Tibial artery (tissue), 4 donors: ENCODE results near the gene NPAS3.

Source experiments
- DNase-seq, 2 donors: peaks; one replicate each; pipeline ENCODE4 v3.0.0-alpha.2; 2019
- H3K27ac ChIP-seq, 2 donors: fragments of 200-600 bp; sonication (generic) in 1 of 2; 1 replicate in 1 of 2; 2 replicates in 1 of 2; pipeline ENCODE4 v1.5.1; 2018 to 2019; ENCODE audit warnings: mild to moderate bottlenecking in 1 of 2
- H3K27me3 ChIP-seq, 2 donors: fragments of 200-600 bp; sonication (generic) in 1 of 2; one replicate each; pipeline versions ENCODE4 v1.5.1 to v1.6.0; 2016 to 2019
- H3K36me3 ChIP-seq, 3 donors: fragments of 200-600 bp; sonication (generic) in 2 of 3; one replicate each; pipeline ENCODE4 v1.5.1; 2016 to 2019; ENCODE audit warnings: mild to moderate bottlenecking in 2 of 3
- H3K4me1 ChIP-seq, 4 donors: fragments of 200-600 bp; sonication (generic) in 2 of 4; 1 replicate in 3 of 4; 2 replicates in 1 of 4; pipeline ENCODE4 v1.5.1; 2016 to 2019
- H3K4me3 ChIP-seq, 2 donors: fragments of 200-600 bp; sonication (generic) in 1 of 2; 1 replicate in 1 of 2; 2 replicates in 1 of 2; pipeline ENCODE4 v1.5.1; 2018 to 2019; ENCODE audit warnings: mild to moderate bottlenecking in 2 of 2
- H3K9me3 ChIP-seq, 3 donors: fragments of 200-600 bp; sonication (generic) in 1 of 3; one replicate each; pipeline ENCODE4 v1.5.1; 2016 to 2019
- intact Hi-C: fragments of 100-400 bp; cut with DNase I; formaldehyde crosslinking; loops from one replicate; pipeline ENCODE4 v1.15.0; 2023; ENCODE audit warnings: low total_unique reads
- TF ChIP-seq, protein P1 (sequence below), 2 experiments: fragments of 200-600 bp in 1 of 2; fragments of 450-650 bp in 1 of 2; IDR thresholded peaks; one replicate each; pipeline ENCODE4 v1.5.1; 2017 to 2019; ENCODE audit warnings: antibody characterized with exemption in 2 of 2, mild to moderate bottlenecking in 1 of 2, moderate library complexity in 1 of 2

The NPAS3 gene

DNA sequence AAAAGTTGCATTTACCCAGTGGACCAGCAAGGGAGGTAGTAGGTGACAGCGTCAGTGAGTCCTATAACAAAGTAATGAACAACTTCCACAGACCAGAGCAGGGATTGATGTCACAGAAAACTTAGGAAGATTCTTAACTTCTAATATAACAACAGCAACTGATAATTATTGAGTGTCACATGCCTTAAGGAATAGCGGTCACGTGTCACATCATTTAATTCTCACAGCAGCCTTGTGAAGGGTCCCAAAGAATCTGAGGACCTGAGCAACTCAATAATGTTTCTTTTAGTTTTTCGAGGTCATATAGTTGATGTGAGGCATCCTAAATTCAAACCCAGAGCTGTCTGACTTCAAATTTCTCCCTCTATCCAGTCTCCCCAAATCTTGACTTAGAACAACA is 590.0 kb downstream of the NPAS3 start:
- Histone ChIP-seq H3K27ac (no peak overlapping the region), H3K27me3 (no peaks in the 10 kb centered on the region), H3K36me3 (no peaks in the 10 kb centered on the region), H3K4me1 (no peaks in the 10 kb centered on the region), H3K4me3 (no peak overlapping the region), H3K9me3 (no peaks in the 10 kb centered on the region)
- DNase-seq = no peak
- TF ChIP-seq, protein P1, sequence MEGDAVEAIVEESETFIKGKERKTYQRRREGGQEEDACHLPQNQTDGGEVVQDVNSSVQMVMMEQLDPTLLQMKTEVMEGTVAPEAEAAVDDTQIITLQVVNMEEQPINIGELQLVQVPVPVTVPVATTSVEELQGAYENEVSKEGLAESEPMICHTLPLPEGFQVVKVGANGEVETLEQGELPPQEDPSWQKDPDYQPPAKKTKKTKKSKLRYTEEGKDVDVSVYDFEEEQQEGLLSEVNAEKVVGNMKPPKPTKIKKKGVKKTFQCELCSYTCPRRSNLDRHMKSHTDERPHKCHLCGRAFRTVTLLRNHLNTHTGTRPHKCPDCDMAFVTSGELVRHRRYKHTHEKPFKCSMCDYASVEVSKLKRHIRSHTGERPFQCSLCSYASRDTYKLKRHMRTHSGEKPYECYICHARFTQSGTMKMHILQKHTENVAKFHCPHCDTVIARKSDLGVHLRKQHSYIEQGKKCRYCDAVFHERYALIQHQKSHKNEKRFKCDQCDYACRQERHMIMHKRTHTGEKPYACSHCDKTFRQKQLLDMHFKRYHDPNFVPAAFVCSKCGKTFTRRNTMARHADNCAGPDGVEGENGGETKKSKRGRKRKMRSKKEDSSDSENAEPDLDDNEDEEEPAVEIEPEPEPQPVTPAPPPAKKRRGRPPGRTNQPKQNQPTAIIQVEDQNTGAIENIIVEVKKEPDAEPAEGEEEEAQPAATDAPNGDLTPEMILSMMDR (IDR thresholded peaks at IDR 0.05) = no peak
- intact Hi-C loops = no loop called here

- no peaks in the 10 kb centered on the region for H3K36me3 ChIP-seq
- H3K27ac ChIP-seq = no peak overlapping the region
- TF ChIP-seq, protein P1 (IDR thresholded peaks at IDR 0.05) = no peak
- no peaks in the 10 kb centered on the region for H3K9me3 ChIP-seq
- H3K4me1 ChIP-seq = no peaks in the 10 kb centered on the region
- no peak for DNase-seq
- no peaks in the 10 kb centered on the region for H3K27me3 ChIP-seq
- intact Hi-C loops = no loop called here
- no peak overlapping the region for H3K4me3 ChIP-seq
These were observed 591.4 kb downstream of the NPAS3 start for GRCh38 chr14:33529787-33530757.

- intact Hi-C loops = no loop called here
- TF ChIP-seq, protein P1 (IDR thresholded peaks at IDR 0.05) = no peak
These were observed 593.9 kb downstream of the NPAS3 start for GRCh38 chr14:33532553-33532952.

GRCh38 chr14:33534104-33534503 is 595.4 kb downstream of the NPAS3 start:
- no peak for DNase-seq
- Histone ChIP-seq H3K4me1 (no peaks in the 10 kb centered on the region), H3K27me3 (no peaks in the 10 kb centered on the region), H3K27ac (no peak overlapping the region), H3K9me3 (no peaks in the 10 kb centered on the region), H3K36me3 (no peaks in the 10 kb centered on the region), H3K4me3 (no peak overlapping the region)
- intact Hi-C loops = no loop called here
- TF ChIP-seq, protein P1 (IDR thresholded peaks at IDR 0.05) = no peak

More at GRCh38 chr14:33532553-33532952, 593.9 kb downstream of the NPAS3 start:
- H3K4me1 ChIP-seq = no peaks in the 10 kb centered on the region
- no peak overlapping the region for H3K4me3 ChIP-seq
- H3K9me3 ChIP-seq = no peaks in the 10 kb centered on the region
- no peak for DNase-seq
- no peaks in the 10 kb centered on the region for H3K27me3 ChIP-seq
- no peaks in the 10 kb centered on the region for H3K36me3 ChIP-seq
- no peak overlapping the region for H3K27ac ChIP-seq

- H3K4me1 ChIP-seq = no peaks in the 10 kb centered on the region
- TF ChIP-seq, protein P1 (IDR thresholded peaks at IDR 0.05) = no peak
- no peaks in the 10 kb centered on the region for H3K9me3 ChIP-seq
- no peak for DNase-seq
- no peaks in the 10 kb centered on the region for H3K27me3 ChIP-seq
- H3K4me3 ChIP-seq = no peak overlapping the region
- no peak overlapping the region for H3K27ac ChIP-seq
- no peaks in the 10 kb centered on the region for H3K36me3 ChIP-seq
- intact Hi-C loops = no loop called here
These were observed 596.0 kb downstream of the NPAS3 start for GRCh38 chr14:33534632-33535031.
